ENCODE measurements around the gene HSPE1. TPM values are rescaled to one million over a fixed set of nuclear protein-coding genes. Genes with fewer than 3 reads are reported as not detected.
A peak's percentile ranks its signal among the peaks of the same experiment; 100 is the strongest.

HSPE1 gene
- total RNA-seq, 1 experiment from 2014 or later, result 278 TPM

GRCh38 chr2:197496695-197497094 lies 3.5 kb upstream of the HSPE1 start:
- no TSS peak for BruUV-seq (replicated peaks)
- H3K4me1 ChIP-seq (ENCODE audit: control insufficient read depth, insufficient read depth, low read length), result peaks cover 25% of the 10 kb centered on the region
- ChIA-PET CTCF (no interaction called here), POLR2A (no interaction called here)
- ATAC-seq (no peak), DNase-seq (ENCODE audit: low read depth, low spot score) (no peak)
- intact Hi-C loops (cut with micrococcal nuclease; ENCODE audit: unreplicated experiment) (no loop called here), in situ Hi-C loops (cut with HindIII; ENCODE audit: low pct_unique_long_range_greater_than_20kb, low sequenced_read_pairs) (no loop called here)
- H3K27me3 ChIP-seq (ENCODE audit: control insufficient read depth, insufficient read depth, low read length), result no peaks in the 10 kb centered on the region
- no peak for TF ChIP-seq POLR2AphosphoS5 (IDR thresholded peaks at IDR 0.05; ENCODE audit: low read depth, low read length)
- no peak for TF ChIP-seq TCF7L2 (IDR thresholded peaks at IDR 0.05; ENCODE audit: low read depth, low read length)
- TF ChIP-seq SIN3A (IDR thresholded peaks at IDR 0.05; ENCODE audit: borderline replicate concordance, insufficient read depth, low read depth, low read length), result no peak
- TF ChIP-seq, protein P1, sequence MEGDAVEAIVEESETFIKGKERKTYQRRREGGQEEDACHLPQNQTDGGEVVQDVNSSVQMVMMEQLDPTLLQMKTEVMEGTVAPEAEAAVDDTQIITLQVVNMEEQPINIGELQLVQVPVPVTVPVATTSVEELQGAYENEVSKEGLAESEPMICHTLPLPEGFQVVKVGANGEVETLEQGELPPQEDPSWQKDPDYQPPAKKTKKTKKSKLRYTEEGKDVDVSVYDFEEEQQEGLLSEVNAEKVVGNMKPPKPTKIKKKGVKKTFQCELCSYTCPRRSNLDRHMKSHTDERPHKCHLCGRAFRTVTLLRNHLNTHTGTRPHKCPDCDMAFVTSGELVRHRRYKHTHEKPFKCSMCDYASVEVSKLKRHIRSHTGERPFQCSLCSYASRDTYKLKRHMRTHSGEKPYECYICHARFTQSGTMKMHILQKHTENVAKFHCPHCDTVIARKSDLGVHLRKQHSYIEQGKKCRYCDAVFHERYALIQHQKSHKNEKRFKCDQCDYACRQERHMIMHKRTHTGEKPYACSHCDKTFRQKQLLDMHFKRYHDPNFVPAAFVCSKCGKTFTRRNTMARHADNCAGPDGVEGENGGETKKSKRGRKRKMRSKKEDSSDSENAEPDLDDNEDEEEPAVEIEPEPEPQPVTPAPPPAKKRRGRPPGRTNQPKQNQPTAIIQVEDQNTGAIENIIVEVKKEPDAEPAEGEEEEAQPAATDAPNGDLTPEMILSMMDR (IDR thresholded peaks at IDR 0.05), result no peak
- TF ChIP-seq REST (IDR thresholded peaks at IDR 0.05; ENCODE audit: insufficient read depth in 1 of 2, low read depth in 2 of 2, low read length in 1 of 2), result no peak
- peaks cover 67% of the 10 kb centered on the region for H3K36me3 ChIP-seq (ENCODE audit: control insufficient read depth, insufficient read depth, low read length)
- no peaks in the 10 kb centered on the region for H3K9me3 ChIP-seq (ENCODE audit: control insufficient read depth, insufficient read depth, low read depth, low read length)
- H3K4me3 ChIP-seq (ENCODE audit: low read depth in 2 of 2, low read length in 2 of 2), result peak overlapping the region; percentile 60 to 93
- peak overlapping the region; percentile 96 for H3K27ac ChIP-seq (ENCODE audit: low read length)

- in situ Hi-C loops (cut with HindIII; ENCODE audit: low pct_unique_long_range_greater_than_20kb, low sequenced_read_pairs), result no loop called here
- no TSS peak for BruUV-seq (replicated peaks)
- TF ChIP-seq REST (IDR thresholded peaks at IDR 0.05; ENCODE audit: insufficient read depth in 1 of 2, low read depth in 2 of 2, low read length in 1 of 2) (no peak), POLR2AphosphoS5 (IDR thresholded peaks at IDR 0.05; ENCODE audit: low read depth, low read length) (no peak), TCF7L2 (IDR thresholded peaks at IDR 0.05; ENCODE audit: low read depth, low read length) (no peak), SIN3A (IDR thresholded peaks at IDR 0.05; ENCODE audit: borderline replicate concordance, insufficient read depth, low read depth, low read length) (no peak)
- TF ChIP-seq, protein P1 (IDR thresholded peaks at IDR 0.05), result no peak
- Histone ChIP-seq H3K27ac (ENCODE audit: low read length) (peak overlapping the region; percentile 96), H3K36me3 (ENCODE audit: control insufficient read depth, insufficient read depth, low read length) (peaks cover 70% of the 10 kb centered on the region), H3K4me3 (ENCODE audit: low read depth in 2 of 2, low read length in 2 of 2) (peak overlapping the region; percentile 60 to 93), H3K4me1 (ENCODE audit: control insufficient read depth, insufficient read depth, low read length) (peaks cover 31% of the 10 kb centered on the region), H3K9me3 (ENCODE audit: control insufficient read depth, insufficient read depth, low read depth, low read length) (no peaks in the 10 kb centered on the region), H3K27me3 (ENCODE audit: control insufficient read depth, insufficient read depth, low read length) (no peaks in the 10 kb centered on the region)
- intact Hi-C loops (cut with micrococcal nuclease; ENCODE audit: unreplicated experiment), result no loop called here
- ChIA-PET POLR2A (no interaction called here), CTCF (no interaction called here)
- no peak for ATAC-seq
- DNase-seq (ENCODE audit: low read depth, low spot score), result no peak
These were observed 2.9 kb upstream of the HSPE1 start for GRCh38 chr2:197497326-197497725.
